Measurements from ENCODE around the gene HSBP1L1. TPM values are rescaled to one million over a fixed set of nuclear protein-coding genes. Genes with fewer than 3 reads are reported as not detected.
"Not testable (repeated sequence)": the region's sequence is repeated elsewhere in the genome, so short reads cannot be mapped to it uniquely, and the experiment has no call there.

The HSBP1L1 gene
- total RNA-seq, 1 donor from 2014 or later = 48.7 TPM

- no peak for DNase-seq
These were observed 8.2 kb upstream of the HSBP1L1 start for GRCh38 chr18:79956276-79956675.

GRCh38 chr18:79958981-79959380 is 5.5 kb upstream of the HSBP1L1 start:
- H3K27me3 ChIP-seq = no peaks in the 10 kb centered on the region
- no peaks in the 10 kb centered on the region for H3K36me3 ChIP-seq
- H3K27ac ChIP-seq = no peak overlapping the region
- ATAC-seq (no peak), DNase-seq (no peak)
- intact Hi-C loops (cut with DNase I) = no loop called here
- H3K9me3 ChIP-seq = no peaks in the 10 kb centered on the region
- no peak for TF ChIP-seq CTCF (IDR thresholded peaks at IDR 0.05)
- H3K4me1 ChIP-seq = peaks cover 27% of the 10 kb centered on the region
- H3K4me3 ChIP-seq = no peak overlapping the region

More at GRCh38 chr18:79956276-79956675, 8.2 kb upstream of the HSBP1L1 start:
- Histone ChIP-seq H3K27me3 (no peaks in the 10 kb centered on the region), H3K36me3 (no peaks in the 10 kb centered on the region), H3K27ac (no peak overlapping the region), H3K4me3 (no peak overlapping the region), H3K4me1 (peaks cover 24% of the 10 kb centered on the region), H3K9me3 (no peaks in the 10 kb centered on the region)
- ATAC-seq = no peak
- TF ChIP-seq CTCF (IDR thresholded peaks at IDR 0.05) = no peak
- intact Hi-C loops (cut with DNase I) = no loop called here

- H3K36me3 ChIP-seq; DNase-seq; H3K4me3 ChIP-seq; ATAC-seq; H3K9me3 ChIP-seq; H3K27me3 ChIP-seq; intact Hi-C loops (cut with DNase I): not testable (repeated sequence)
- Histone ChIP-seq H3K4me1 (peaks cover 26% of the 10 kb centered on the region), H3K27ac (peak overlapping the region; percentile 76)
These were observed 4.2 kb upstream of the HSBP1L1 start for GRCh38 chr18:79960161-79960801.

- no peak for ATAC-seq
- TF ChIP-seq CTCF (IDR thresholded peaks at IDR 0.05) = no peak
- Histone ChIP-seq H3K4me3 (no peak overlapping the region), H3K27ac (peak overlapping the region; percentile 76), H3K9me3 (no peaks in the 10 kb centered on the region), H3K27me3 (no peaks in the 10 kb centered on the region), H3K4me1 (peaks cover 28% of the 10 kb centered on the region), H3K36me3 (no peaks in the 10 kb centered on the region)
- intact Hi-C loops (cut with DNase I) = no loop called here
- DNase-seq = no peak
These were observed 3.4 kb upstream of the HSBP1L1 start for GRCh38 chr18:79960921-79961526.

- Histone ChIP-seq H3K27me3 (no peaks in the 10 kb centered on the region), H3K36me3 (no peaks in the 10 kb centered on the region), H3K4me1 (peaks cover 28% of the 10 kb centered on the region), H3K27ac (peak overlapping the region; percentile 76), H3K4me3 (no peak overlapping the region), H3K9me3 (no peaks in the 10 kb centered on the region)
- peak; percentile 86 for DNase-seq
- no peak for TF ChIP-seq CTCF (IDR thresholded peaks at IDR 0.05)
- ATAC-seq = peak; percentile 71
- intact Hi-C loops (cut with DNase I) = no loop called here
These were observed 2.7 kb upstream of the HSBP1L1 start for GRCh38 chr18:79961527-79962291.

- intact Hi-C loops (cut with DNase I) = no loop called here
- Histone ChIP-seq H3K27ac (peak overlapping the region; percentile 76), H3K4me3 (no peak overlapping the region), H3K27me3 (no peaks in the 10 kb centered on the region), H3K9me3 (no peaks in the 10 kb centered on the region), H3K36me3 (no peaks in the 10 kb centered on the region), H3K4me1 (peaks cover 28% of the 10 kb centered on the region)
- DNase-seq = peak; percentile 87
- no peak for TF ChIP-seq CTCF (IDR thresholded peaks at IDR 0.05)
- peak; percentile 64 for ATAC-seq
These were observed 2.1 kb upstream of the HSBP1L1 start for GRCh38 chr18:79962311-79962710.
